SK-N-SH treated with all-trans-retinoic acid at 6 μM for 48 hours (cell line): ENCODE measurements around the gene ZFHX3.

Source experiments
- BACH2 ChIP-seq: fragments of 250-450 bp; sonication (Bioruptor Pico); IDR thresholded peaks from 2 replicates; pipeline ENCODE4 v1.9.0; 2021; ENCODE audit warnings: mild to moderate bottlenecking, borderline replicate concordance
- GLIS3 ChIP-seq: fragments of 250-450 bp; sonication (Bioruptor Pico); IDR thresholded peaks from 2 replicates; pipeline ENCODE4 v1.5.0; 2020; ENCODE audit warnings: mild to moderate bottlenecking, moderate library complexity
- ISL1 ChIP-seq: fragments of 250-450 bp; sonication (Bioruptor Pico); IDR thresholded peaks from 2 replicates; pipeline ENCODE4 v2.1.2; 2022; ENCODE audit warnings: mild to moderate bottlenecking, moderate library complexity
- OSR1 ChIP-seq: fragments of 250-450 bp; sonication (Bioruptor Pico); IDR thresholded peaks from 2 replicates; pipeline ENCODE4 v1.8.0; 2022; ENCODE audit warnings: moderate library complexity, mild to moderate bottlenecking, inconsistent platforms
- ZFP30 ChIP-seq: fragments of 450-650 bp; formaldehyde crosslinking; IDR thresholded peaks from 2 replicates; pipeline ENCODE4 v1.5.0; 2022; ENCODE audit warnings: mild to moderate bottlenecking, moderate library complexity
- TF ChIP-seq, protein P1 (sequence below): fragments of 250-450 bp; sonication (Bioruptor Pico); IDR thresholded peaks from 2 replicates; pipeline ENCODE4 v1.8.0; 2020; ENCODE audit warnings: mild to moderate bottlenecking, moderate library complexity, borderline replicate concordance

DNA sequence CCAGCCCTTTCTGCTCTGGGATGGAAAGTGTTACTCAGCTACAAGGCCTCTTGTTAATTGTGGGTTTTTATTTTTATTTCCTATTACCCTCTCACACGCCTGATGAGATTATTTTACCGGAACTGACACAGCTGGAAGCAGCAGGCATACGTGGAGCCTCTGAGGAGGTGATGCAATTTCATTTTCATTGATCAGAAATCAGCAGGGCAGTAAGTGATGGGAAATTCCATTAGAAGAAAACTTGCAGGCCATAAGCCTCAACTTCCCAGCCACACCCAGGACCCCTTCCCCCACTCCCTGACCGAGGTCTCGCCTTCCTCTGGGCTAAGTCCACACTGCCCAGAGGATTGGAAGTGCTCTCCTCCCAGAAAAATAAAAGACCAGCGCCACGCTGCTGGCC is 69.7 kb downstream of the ZFHX3 start:
- TF ChIP-seq ISL1 (CRISPR knock-in tag) = no peak
- TF ChIP-seq BACH2 (CRISPR knock-in tag) = no peak
- TF ChIP-seq, protein P1, sequence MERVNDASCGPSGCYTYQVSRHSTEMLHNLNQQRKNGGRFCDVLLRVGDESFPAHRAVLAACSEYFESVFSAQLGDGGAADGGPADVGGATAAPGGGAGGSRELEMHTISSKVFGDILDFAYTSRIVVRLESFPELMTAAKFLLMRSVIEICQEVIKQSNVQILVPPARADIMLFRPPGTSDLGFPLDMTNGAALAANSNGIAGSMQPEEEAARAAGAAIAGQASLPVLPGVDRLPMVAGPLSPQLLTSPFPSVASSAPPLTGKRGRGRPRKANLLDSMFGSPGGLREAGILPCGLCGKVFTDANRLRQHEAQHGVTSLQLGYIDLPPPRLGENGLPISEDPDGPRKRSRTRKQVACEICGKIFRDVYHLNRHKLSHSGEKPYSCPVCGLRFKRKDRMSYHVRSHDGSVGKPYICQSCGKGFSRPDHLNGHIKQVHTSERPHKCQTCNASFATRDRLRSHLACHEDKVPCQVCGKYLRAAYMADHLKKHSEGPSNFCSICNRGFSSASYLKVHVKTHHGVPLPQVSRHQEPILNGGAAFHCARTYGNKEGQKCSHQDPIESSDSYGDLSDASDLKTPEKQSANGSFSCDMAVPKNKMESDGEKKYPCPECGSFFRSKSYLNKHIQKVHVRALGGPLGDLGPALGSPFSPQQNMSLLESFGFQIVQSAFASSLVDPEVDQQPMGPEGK (CRISPR knock-in tag) = no peak
- TF ChIP-seq GLIS3 (CRISPR knock-in tag) = no peak
- TF ChIP-seq ZFP30 = no peak
- TF ChIP-seq OSR1 = no peak
